Neuronal stem cell (in vitro differentiated cells): ENCODE results near the gene PACSIN2.
A peak's percentile ranks its signal among the peaks of the same experiment; 100 is the strongest.

Experiments
- DNase-seq: peaks from one replicate; pipeline ENCODE4 v3.0.0-alpha.2; 2013; ENCODE audit warnings: low spot score
- H2AFZ ChIP-seq: one replicate; pipeline ENCODE4 v1.6.1; 2013; ENCODE audit warnings: mild to moderate bottlenecking, low read length, inconsistent platforms
- H2AK5ac ChIP-seq: 2 replicates; pipeline ENCODE4 v1.6.1; 2013; ENCODE audit warnings: low read depth, mild to moderate bottlenecking, inconsistent platforms, low read length, moderate library complexity, mixed read lengths
- H2BK120ac ChIP-seq: 2 replicates; pipeline ENCODE4 v1.6.1; 2013; ENCODE audit warnings: low read depth, mild to moderate bottlenecking, inconsistent platforms, low read length, moderate library complexity, mixed read lengths
- H2BK12ac ChIP-seq: one replicate; pipeline ENCODE4 v1.6.1; 2013; ENCODE audit warnings: low read length, inconsistent platforms
- H2BK15ac ChIP-seq: 2 replicates; pipeline ENCODE4 v1.6.1; 2013; ENCODE audit warnings: mild to moderate bottlenecking, low read length, inconsistent platforms, mixed read lengths
- H2BK5ac ChIP-seq: one replicate; pipeline ENCODE4 v1.6.1; 2013; ENCODE audit warnings: inconsistent platforms, mild to moderate bottlenecking, low read length, moderate library complexity
- H3K14ac ChIP-seq: one replicate; pipeline ENCODE4 v1.6.1; 2013; ENCODE audit warnings: low read length, inconsistent platforms
- H3K18ac ChIP-seq: 2 replicates; pipeline ENCODE4 v1.6.1; 2013; ENCODE audit warnings: low read length, inconsistent platforms
- H3K23ac ChIP-seq: 2 replicates; pipeline ENCODE4 v1.6.1; 2013; ENCODE audit warnings: low read depth, mild to moderate bottlenecking, mixed read lengths, low read length, inconsistent platforms; ENCODE audit not compliant: poor library complexity
- H3K27ac ChIP-seq: replicated peaks from 3 replicates; pipeline ENCODE4 v1.5.1; 2013; ENCODE audit warnings: low read length, inconsistent platforms
- H3K27me3 ChIP-seq, 3 experiments: 2 replicates each; pipeline ENCODE4 v1.6.1; 2013; ENCODE audit warnings: low read length in 3 of 3, mild to moderate bottlenecking in 2 of 3, inconsistent platforms in 1 of 3, low read depth in 1 of 3, mixed read lengths in 1 of 3, moderate library complexity in 1 of 3; ENCODE audit not compliant: control insufficient read depth in 3 of 3, insufficient read depth in 3 of 3
- H3K36me3 ChIP-seq, 2 donors: replicated peaks in 1 of 2; 2 replicates each; pipeline ENCODE4 v1.6.1; 2013; ENCODE audit warnings: low read length in 2 of 2; ENCODE audit not compliant: control insufficient read depth in 2 of 2, insufficient read depth in 2 of 2
- H3K4ac ChIP-seq: 2 replicates; pipeline ENCODE4 v1.6.1; 2013; ENCODE audit warnings: inconsistent platforms, mild to moderate bottlenecking, low read length, moderate library complexity
- H3K4me1 ChIP-seq, 2 donors: 1 replicate in 1 of 2; 2 replicates in 1 of 2; pipeline ENCODE4 v1.6.1; 2013; ENCODE audit warnings: low read length in 2 of 2, low read depth in 1 of 2; ENCODE audit not compliant: control insufficient read depth in 2 of 2, insufficient read depth in 1 of 2
- H3K4me2 ChIP-seq: one replicate; pipeline ENCODE4 v1.6.1; 2013; ENCODE audit warnings: mild to moderate bottlenecking, low read length, inconsistent platforms; ENCODE audit not compliant: insufficient read depth, poor library complexity, severe bottlenecking
- H3K4me3 ChIP-seq, 2 donors: 2 replicates each; pipeline ENCODE4 v1.5.1; 2013; ENCODE audit warnings: low read length in 2 of 2, mild to moderate bottlenecking in 2 of 2, inconsistent platforms in 1 of 2, moderate library complexity in 1 of 2
- H3K79me1 ChIP-seq: one replicate; pipeline ENCODE4 v1.6.1; 2013; ENCODE audit warnings: low read depth, mild to moderate bottlenecking, inconsistent platforms, low read length, moderate library complexity
- H3K9ac ChIP-seq: one replicate; pipeline ENCODE4 v1.6.1; 2013; ENCODE audit warnings: mild to moderate bottlenecking, low read depth, low read length, inconsistent platforms; ENCODE audit not compliant: poor library complexity
- H3K9me3 ChIP-seq, 2 donors: replicated peaks in 1 of 2; 2 replicates each; pipeline versions ENCODE3 to v1.6.1; 2013; ENCODE audit warnings: low read length in 2 of 2, mild to moderate bottlenecking in 2 of 2, inconsistent platforms in 1 of 2, low read depth in 1 of 2, mixed read lengths in 1 of 2, moderate library complexity in 1 of 2; ENCODE audit not compliant: control insufficient read depth in 2 of 2, insufficient read depth in 1 of 2
- H4K8ac ChIP-seq: one replicate; pipeline ENCODE4 v1.6.1; 2013; ENCODE audit warnings: low read depth, mild to moderate bottlenecking, inconsistent platforms, low read length, moderate library complexity
- H4K91ac ChIP-seq: one replicate; pipeline ENCODE4 v1.6.1; 2013; ENCODE audit warnings: low read length, low read depth, mild to moderate bottlenecking, inconsistent platforms; ENCODE audit not compliant: poor library complexity
- WGBS, 2 donors: extraction: QIAGEN DNeasy Blood & Tissue Kit; methylation state at CpG; one replicate each; pipeline ENCODE4 v1.1.7; 2013; ENCODE audit warnings: missing lambda C conversion rate in 2 of 2, mixed read lengths in 1 of 2; ENCODE audit not compliant: insufficient read length in 2 of 2, insufficient replicate concordance in 1 of 2; ENCODE audit errors: extremely low coverage in 2 of 2; 5-methylcytosine and 5-hydroxymethylcytosine counted together

The PACSIN2 gene

DNA sequence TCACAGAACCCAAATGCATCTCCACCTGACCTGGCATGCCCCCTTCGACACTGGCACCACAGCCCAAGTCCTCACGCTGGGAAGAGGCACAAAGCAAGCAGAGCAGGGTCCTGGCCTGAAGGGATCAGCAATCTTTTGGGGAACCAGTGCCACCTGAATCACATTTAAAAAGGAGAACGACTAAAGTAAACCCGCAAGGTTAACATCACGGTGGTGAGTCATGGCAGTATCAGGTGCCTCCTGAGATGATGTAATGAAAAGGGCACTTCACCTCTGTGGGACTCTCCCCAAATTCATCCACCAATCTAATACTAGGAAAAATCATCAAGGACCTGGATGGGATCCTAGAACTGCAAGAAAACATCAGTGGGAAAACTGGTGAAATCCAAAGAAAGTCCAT lies 44.9 kb downstream of the PACSIN2 start:
- H2BK12ac ChIP-seq, result no peak overlapping the region
- H4K8ac ChIP-seq, result no peak overlapping the region
- H3K9ac ChIP-seq, result no peak overlapping the region
- no peak overlapping the region for H4K91ac ChIP-seq
- no peak for DNase-seq
- no peak overlapping the region for H2BK15ac ChIP-seq
- no peak overlapping the region for H2BK120ac ChIP-seq
- H3K4ac ChIP-seq, result no peak overlapping the region
- no CpG with 5 or more reads among the region's 5 CpGs for WGBS, 2 donors
- no peak overlapping the region for H2AK5ac ChIP-seq
- no peak overlapping the region for H3K14ac ChIP-seq
- no peak overlapping the region for H3K18ac ChIP-seq
- no peak overlapping the region for H2AFZ ChIP-seq
- H3K4me3 ChIP-seq, result no peak overlapping the region
- H3K27ac ChIP-seq, result no peak overlapping the region
- no peak overlapping the region for H3K4me2 ChIP-seq
- H3K27me3 ChIP-seq, result no peaks in the 10 kb centered on the region
- peaks cover 6 to 8% of the 10 kb centered on the region in 2 donors for H3K4me1 ChIP-seq
- peaks cover 5% of the 10 kb centered on the region for H3K79me1 ChIP-seq
- H3K23ac ChIP-seq, result no peak overlapping the region
- H3K9me3 ChIP-seq, result peaks cover 3 to 8% of the 10 kb centered on the region in 2 donors
- H2BK5ac ChIP-seq, result no peak overlapping the region
- H3K36me3 ChIP-seq, result peaks cover 6 to 31% of the 10 kb centered on the region in 2 donors

- WGBS, 2 donors, result no CpG with 5 or more reads among the region's 12 CpGs
- no peak overlapping the region for H2BK12ac ChIP-seq
- H3K4ac ChIP-seq, result no peak overlapping the region
- no peak overlapping the region for H4K91ac ChIP-seq
- no peak overlapping the region for H3K9ac ChIP-seq
- no peak overlapping the region for H2BK5ac ChIP-seq
- no peaks in the 10 kb centered on the region for H3K27me3 ChIP-seq
- no peak overlapping the region for H3K14ac ChIP-seq
- no peak overlapping the region for H3K27ac ChIP-seq
- H3K36me3 ChIP-seq, result peaks cover 6 to 31% of the 10 kb centered on the region in 2 donors
- no peak overlapping the region for H3K4me2 ChIP-seq
- no peak overlapping the region for H3K23ac ChIP-seq
- peaks cover 5% of the 10 kb centered on the region for H3K79me1 ChIP-seq
- H2AFZ ChIP-seq, result no peak overlapping the region
- H3K4me1 ChIP-seq, result peaks cover 11 to 14% of the 10 kb centered on the region in 2 donors
- H3K9me3 ChIP-seq, result peaks cover 3 to 8% of the 10 kb centered on the region in 2 donors
- no peak overlapping the region for H3K18ac ChIP-seq
- H4K8ac ChIP-seq, result no peak overlapping the region
- no peak overlapping the region for H2BK15ac ChIP-seq
- H2AK5ac ChIP-seq, result no peak overlapping the region
- no peak overlapping the region for H3K4me3 ChIP-seq
- DNase-seq, result no peak
- no peak overlapping the region for H2BK120ac ChIP-seq
Observed at GRCh38 chr22:42969348-42969975, 45.5 kb downstream of the PACSIN2 start.

- no peak overlapping the region for H2BK15ac ChIP-seq
- H3K18ac ChIP-seq, result no peak overlapping the region
- no peak overlapping the region for H2BK5ac ChIP-seq
- H3K4ac ChIP-seq, result no peak overlapping the region
- H2AK5ac ChIP-seq, result no peak overlapping the region
- peaks cover 6% of the 10 kb centered on the region for H3K79me1 ChIP-seq
- no peak overlapping the region for H2BK12ac ChIP-seq
- no peaks in the 10 kb centered on the region for H3K27me3 ChIP-seq
- no peak overlapping the region for H3K9ac ChIP-seq
- H3K36me3 ChIP-seq, result peaks cover 6 to 31% of the 10 kb centered on the region in 2 donors
- no peak for DNase-seq
- no peak overlapping the region for H3K23ac ChIP-seq
- peaks cover 3 to 8% of the 10 kb centered on the region in 2 donors for H3K9me3 ChIP-seq
- no peak overlapping the region for H4K8ac ChIP-seq
- no peak overlapping the region for H3K27ac ChIP-seq
- no CpG with 5 or more reads among the region's 8 CpGs for WGBS, 2 donors
- H4K91ac ChIP-seq, result no peak overlapping the region
- H2BK120ac ChIP-seq, result no peak overlapping the region
- H3K4me1 ChIP-seq, result peaks cover 10 to 15% of the 10 kb centered on the region in 2 donors
- no peak overlapping the region for H3K4me3 ChIP-seq
- no peak overlapping the region for H2AFZ ChIP-seq
- no peak overlapping the region for H3K14ac ChIP-seq
- no peak overlapping the region for H3K4me2 ChIP-seq
Observed at GRCh38 chr22:42967933-42968332, 47.0 kb downstream of the PACSIN2 start.

GRCh38 chr22:42967005-42967404 lies 47.9 kb downstream of the PACSIN2 start:
- Histone ChIP-seq H3K4me3 (no peak overlapping the region), H4K8ac (no peak overlapping the region), H2BK5ac (no peak overlapping the region), H3K27me3 (no peaks in the 10 kb centered on the region), H4K91ac (no peak overlapping the region), H2BK120ac (no peak overlapping the region), H3K27ac (no peak overlapping the region), H3K9me3 (peaks cover 3 to 8% of the 10 kb centered on the region in 2 donors), H2BK15ac (no peak overlapping the region), H3K79me1 (peaks cover 8% of the 10 kb centered on the region), H2BK12ac (no peak overlapping the region), H3K23ac (no peak overlapping the region), H3K9ac (no peak overlapping the region), H3K14ac (peak overlapping the region; percentile 79), H2AFZ (no peak overlapping the region), H3K4me1 (peaks cover 10 to 19% of the 10 kb centered on the region in 2 donors), H3K4me2 (no peak overlapping the region), H3K36me3 (peaks cover 6 to 31% of the 10 kb centered on the region in 2 donors), H3K4ac (no peak overlapping the region), H2AK5ac (no peak overlapping the region), H3K18ac (no peak overlapping the region)
- WGBS, 2 donors, result no CpG with 5 or more reads among the region's 8 CpGs
- DNase-seq, result no peak
